Forelimb muscle (tissue), 1 donor: Measurements from ENCODE around the gene UNC5C. TPM values are rescaled to one million over a fixed set of nuclear protein-coding genes. Genes with fewer than 3 reads are reported as not detected.

Experiments
- DNase-seq: peaks from one replicate; pipeline ENCODE4 v3.0.0-alpha.2; 2013; ENCODE audit warnings: low read depth
- polyA plus RNA-seq: library from polyadenylated mRNA; unstranded; fragments of 120-200 nt; gene quantifications from one replicate; pipeline ENCODE4 v1.2.1, GENCODE V29; 2013; ENCODE audit not compliant: insufficient read length

The UNC5C gene
- polyA plus RNA-seq, 1 donor, result 0.46 TPM

- DNase-seq, result no peak
Observed at GRCh38 chr4:95546866-95547714, 1.7 kb downstream of the UNC5C start.

- no peak for DNase-seq
Observed at GRCh38 chr4:95546221-95546620, 2.6 kb downstream of the UNC5C start.

GRCh38 chr4:95545546-95545945 lies 3.2 kb downstream of the UNC5C start:
- DNase-seq, result no peak

GRCh38 chr4:95544113-95545103 lies 4.4 kb downstream of the UNC5C start:
- DNase-seq, result no peak

- no peak for DNase-seq
Observed at GRCh38 chr4:95541889-95542607, 6.7 kb downstream of the UNC5C start.

GRCh38 chr4:95541094-95541493 lies 7.7 kb downstream of the UNC5C start:
- DNase-seq, result no peak

- DNase-seq, result no peak
Observed at GRCh38 chr4:95540227-95540626, 8.5 kb downstream of the UNC5C start.

GRCh38 chr4:95539106-95539505 lies 9.7 kb downstream of the UNC5C start:
- DNase-seq, result no peak

GRCh38 chr4:95537863-95538488 lies 10.8 kb downstream of the UNC5C start:
- DNase-seq, result no peak

GRCh38 chr4:95537191-95537590 lies 11.6 kb downstream of the UNC5C start:
- no peak for DNase-seq

- DNase-seq, result no peak
Observed at GRCh38 chr4:95536650-95537049, 12.1 kb downstream of the UNC5C start.

- DNase-seq, result no peak
Observed at GRCh38 chr4:95535180-95535579, 13.6 kb downstream of the UNC5C start.

GRCh38 chr4:95534032-95534431 lies 14.7 kb downstream of the UNC5C start:
- no peak for DNase-seq

GRCh38 chr4:95533254-95533653 lies 15.5 kb downstream of the UNC5C start:
- DNase-seq, result no peak

GRCh38 chr4:95532305-95532704 lies 16.5 kb downstream of the UNC5C start:
- DNase-seq, result no peak

GRCh38 chr4:95531141-95531540 lies 17.6 kb downstream of the UNC5C start:
- no peak for DNase-seq

- no peak for DNase-seq
Observed at GRCh38 chr4:95529946-95530345, 18.8 kb downstream of the UNC5C start.

- DNase-seq, result no peak
Observed at GRCh38 chr4:95528388-95528948, 20.3 kb downstream of the UNC5C start.

GRCh38 chr4:95526075-95526474 lies 22.7 kb downstream of the UNC5C start:
- DNase-seq, result no peak

- no peak for DNase-seq
Observed at GRCh38 chr4:95524729-95525128, 24.0 kb downstream of the UNC5C start.

GRCh38 chr4:95524184-95524583 lies 24.6 kb downstream of the UNC5C start:
- no peak for DNase-seq
